HG03135 (cell line): Measurements from ENCODE around the gene PDE2A.

ENCODE experiments used
- ATAC-seq: cut with Tn5 transposase; IDR thresholded peaks from one replicate; pipeline ENCODE4 v1.9.1; 2021; ENCODE audit warnings: mild to moderate bottlenecking, moderate library complexity; ENCODE audit not compliant: unreplicated experiment

The PDE2A gene

GRCh38 chr11:72685560-72686480 lies 11.6 kb upstream of the PDE2A start:
- no peak for ATAC-seq

GRCh38 chr11:72684236-72684912 lies 10.2 kb upstream of the PDE2A start:
- no peak for ATAC-seq

- ATAC-seq, result no peak
Measured at GRCh38 chr11:72683782-72684200, 9.6 kb upstream of the PDE2A start.

GRCh38 chr11:72682858-72683243 lies 8.6 kb upstream of the PDE2A start:
- no peak for ATAC-seq

- ATAC-seq, result no peak
Measured at GRCh38 chr11:72682238-72682857, 8.1 kb upstream of the PDE2A start.

GRCh38 chr11:72681226-72682153 lies 7.3 kb upstream of the PDE2A start:
- no peak for ATAC-seq

GRCh38 chr11:72680624-72681158 lies 6.5 kb upstream of the PDE2A start:
- ATAC-seq, result no peak

GRCh38 chr11:72679869-72680268 lies 5.6 kb upstream of the PDE2A start:
- ATAC-seq, result no peak

GRCh38 chr11:72678524-72678923 lies 4.3 kb upstream of the PDE2A start:
- no peak for ATAC-seq

GRCh38 chr11:72676861-72677341 lies 2.7 kb upstream of the PDE2A start:
- no peak for ATAC-seq

- ATAC-seq, result no peak
Measured at GRCh38 chr11:72675221-72675620, 999 bp upstream of the PDE2A start.

GRCh38 chr11:72673284-72673942 lies 809 bp downstream of the PDE2A start:
- no peak for ATAC-seq

GRCh38 chr11:72672597-72673238 lies 1.5 kb downstream of the PDE2A start:
- ATAC-seq, result no peak

GRCh38 chr11:72671152-72672099 lies 2.8 kb downstream of the PDE2A start:
- no peak for ATAC-seq

- no peak for ATAC-seq
Measured at GRCh38 chr11:72670041-72670440, 4.2 kb downstream of the PDE2A start.

GRCh38 chr11:72669527-72669926 lies 4.7 kb downstream of the PDE2A start:
- ATAC-seq, result no peak

- ATAC-seq, result peak; percentile 68
Measured at GRCh38 chr11:72668629-72669347, 5.4 kb downstream of the PDE2A start.
